ENCODE results near the gene GCK. TPM values are rescaled to one million over a fixed set of nuclear protein-coding genes. Genes with fewer than 3 reads are reported as not detected.

Gene GCK
- total RNA-seq, 1 experiment from 2014 or later: not detected

DNA sequence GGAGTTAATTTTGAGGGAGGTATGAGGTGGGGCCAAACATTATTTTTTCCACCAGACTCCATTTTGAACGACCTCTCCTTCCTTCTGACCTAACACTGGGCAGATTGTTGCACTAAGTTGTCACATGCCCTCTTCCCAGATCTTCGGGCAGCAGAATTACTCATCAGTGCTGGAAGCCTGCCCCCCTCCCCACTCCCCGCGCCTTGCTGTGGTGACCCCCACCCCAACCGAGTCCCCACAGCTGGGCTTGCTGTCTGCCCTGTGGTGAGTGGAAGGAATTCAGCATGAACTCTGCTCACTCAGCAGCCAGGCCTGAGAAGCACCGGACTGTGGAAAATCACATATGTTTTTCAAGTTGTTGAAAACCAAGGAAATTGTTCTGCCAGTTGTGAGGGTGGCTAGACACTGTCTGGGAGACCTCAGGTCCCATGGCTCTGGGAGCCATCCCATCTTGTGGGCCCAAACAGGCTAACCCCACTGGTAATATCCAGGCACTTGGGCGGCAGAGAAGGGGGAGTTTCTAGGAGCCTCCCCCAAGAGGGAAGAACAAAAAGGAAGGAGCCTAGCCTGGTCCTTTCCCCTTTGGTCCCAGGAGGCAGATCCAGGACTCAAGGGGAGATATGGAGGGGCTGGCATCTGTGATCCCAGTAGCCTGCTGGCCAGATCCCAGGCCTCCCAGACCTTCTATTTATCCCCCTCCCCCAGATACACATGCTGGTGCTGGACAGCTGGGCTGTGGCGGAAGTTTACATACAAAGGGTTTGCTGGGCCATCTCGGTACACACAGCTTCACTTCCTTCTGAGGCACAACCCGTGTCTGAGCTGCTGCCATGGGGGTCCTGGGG lies 88.6 kb downstream of the GCK start:
- intact Hi-C loops (cut with micrococcal nuclease; ENCODE audit: unreplicated experiment): no loop called here
- CTCF ChIA-PET: no interaction called here
- no peak for TF ChIP-seq EZH2 (IDR thresholded peaks at IDR 0.05; ENCODE audit: borderline replicate concordance, low read depth, low read length, poor library complexity, severe bottlenecking)
- TF ChIP-seq, protein P1, sequence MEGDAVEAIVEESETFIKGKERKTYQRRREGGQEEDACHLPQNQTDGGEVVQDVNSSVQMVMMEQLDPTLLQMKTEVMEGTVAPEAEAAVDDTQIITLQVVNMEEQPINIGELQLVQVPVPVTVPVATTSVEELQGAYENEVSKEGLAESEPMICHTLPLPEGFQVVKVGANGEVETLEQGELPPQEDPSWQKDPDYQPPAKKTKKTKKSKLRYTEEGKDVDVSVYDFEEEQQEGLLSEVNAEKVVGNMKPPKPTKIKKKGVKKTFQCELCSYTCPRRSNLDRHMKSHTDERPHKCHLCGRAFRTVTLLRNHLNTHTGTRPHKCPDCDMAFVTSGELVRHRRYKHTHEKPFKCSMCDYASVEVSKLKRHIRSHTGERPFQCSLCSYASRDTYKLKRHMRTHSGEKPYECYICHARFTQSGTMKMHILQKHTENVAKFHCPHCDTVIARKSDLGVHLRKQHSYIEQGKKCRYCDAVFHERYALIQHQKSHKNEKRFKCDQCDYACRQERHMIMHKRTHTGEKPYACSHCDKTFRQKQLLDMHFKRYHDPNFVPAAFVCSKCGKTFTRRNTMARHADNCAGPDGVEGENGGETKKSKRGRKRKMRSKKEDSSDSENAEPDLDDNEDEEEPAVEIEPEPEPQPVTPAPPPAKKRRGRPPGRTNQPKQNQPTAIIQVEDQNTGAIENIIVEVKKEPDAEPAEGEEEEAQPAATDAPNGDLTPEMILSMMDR (conservative IDR thresholded peaks at IDR 0.05; ENCODE audit: low read depth, low read length): no peak

DNA sequence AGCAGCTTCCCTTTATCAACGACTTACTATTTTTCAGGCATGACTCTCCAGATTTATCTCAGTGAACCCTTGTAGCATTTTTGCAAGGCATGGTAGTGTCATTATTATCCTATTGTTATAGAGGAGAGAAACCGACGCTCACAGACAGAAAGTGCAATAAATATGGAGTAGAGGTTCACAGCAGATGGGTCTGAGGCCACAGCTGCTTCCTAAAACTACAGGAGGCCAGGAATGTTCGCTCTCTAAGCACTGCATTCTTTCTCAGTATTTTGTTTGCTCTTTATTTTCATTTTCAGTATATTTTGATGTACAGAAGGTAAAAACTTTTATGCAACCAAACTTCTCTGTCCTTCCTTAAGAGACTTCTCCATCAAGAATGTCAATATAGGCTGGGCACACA lies 89.6 kb downstream of the GCK start:
- H3K9me3 ChIP-seq (ENCODE audit: low read depth, low read length, poor library complexity, severe bottlenecking): no peaks in the 10 kb centered on the region
- no peak overlapping the region for H3K4me3 ChIP-seq (ENCODE audit: low read depth, low read length, poor library complexity, severe bottlenecking)
- H3K27ac ChIP-seq (ENCODE audit: low read depth, low read length, poor library complexity, severe bottlenecking): no peak overlapping the region
- TF ChIP-seq, protein P1 (conservative IDR thresholded peaks at IDR 0.05; ENCODE audit: low read depth, low read length): no peak
- TF ChIP-seq EZH2 (IDR thresholded peaks at IDR 0.05; ENCODE audit: borderline replicate concordance, low read depth, low read length, poor library complexity, severe bottlenecking): no peak
- POLR2A ChIA-PET (ENCODE audit: low non-redundant PET): no interaction called here
- H3K27me3 ChIP-seq (replicated peaks; ENCODE audit: insufficient read depth, low read depth, low read length, poor library complexity): no peaks in the 10 kb centered on the region
- peak; percentile 47 for DNase-seq (ENCODE audit: low spot score)
- CTCF ChIA-PET: no interaction called here
- H3K4me1 ChIP-seq (ENCODE audit: insufficient read depth, low read length, poor library complexity, severe bottlenecking): peaks cover 8% of the 10 kb centered on the region
- BruUV-seq (replicated peaks): no TSS peak
- intact Hi-C loops (cut with micrococcal nuclease; ENCODE audit: unreplicated experiment): no loop called here
- no peaks in the 10 kb centered on the region for H3K36me3 ChIP-seq (ENCODE audit: insufficient read depth, low read length, poor library complexity, severe bottlenecking)

More for the DNA sequence above, 88.6 kb downstream of the GCK start:
- no peak for DNase-seq (ENCODE audit: low spot score)
- Histone ChIP-seq H3K4me1 (ENCODE audit: insufficient read depth, low read length, poor library complexity, severe bottlenecking) (peaks cover 16% of the 10 kb centered on the region), H3K27me3 (replicated peaks; ENCODE audit: insufficient read depth, low read depth, low read length, poor library complexity) (no peaks in the 10 kb centered on the region), H3K36me3 (ENCODE audit: insufficient read depth, low read length, poor library complexity, severe bottlenecking) (no peaks in the 10 kb centered on the region), H3K9me3 (ENCODE audit: low read depth, low read length, poor library complexity, severe bottlenecking) (no peaks in the 10 kb centered on the region), H3K27ac (ENCODE audit: low read depth, low read length, poor library complexity, severe bottlenecking) (no peak overlapping the region), H3K4me3 (ENCODE audit: low read depth, low read length, poor library complexity, severe bottlenecking) (no peak overlapping the region)
- POLR2A ChIA-PET (ENCODE audit: low non-redundant PET): no interaction called here
- no TSS peak for BruUV-seq (replicated peaks)

DNA sequence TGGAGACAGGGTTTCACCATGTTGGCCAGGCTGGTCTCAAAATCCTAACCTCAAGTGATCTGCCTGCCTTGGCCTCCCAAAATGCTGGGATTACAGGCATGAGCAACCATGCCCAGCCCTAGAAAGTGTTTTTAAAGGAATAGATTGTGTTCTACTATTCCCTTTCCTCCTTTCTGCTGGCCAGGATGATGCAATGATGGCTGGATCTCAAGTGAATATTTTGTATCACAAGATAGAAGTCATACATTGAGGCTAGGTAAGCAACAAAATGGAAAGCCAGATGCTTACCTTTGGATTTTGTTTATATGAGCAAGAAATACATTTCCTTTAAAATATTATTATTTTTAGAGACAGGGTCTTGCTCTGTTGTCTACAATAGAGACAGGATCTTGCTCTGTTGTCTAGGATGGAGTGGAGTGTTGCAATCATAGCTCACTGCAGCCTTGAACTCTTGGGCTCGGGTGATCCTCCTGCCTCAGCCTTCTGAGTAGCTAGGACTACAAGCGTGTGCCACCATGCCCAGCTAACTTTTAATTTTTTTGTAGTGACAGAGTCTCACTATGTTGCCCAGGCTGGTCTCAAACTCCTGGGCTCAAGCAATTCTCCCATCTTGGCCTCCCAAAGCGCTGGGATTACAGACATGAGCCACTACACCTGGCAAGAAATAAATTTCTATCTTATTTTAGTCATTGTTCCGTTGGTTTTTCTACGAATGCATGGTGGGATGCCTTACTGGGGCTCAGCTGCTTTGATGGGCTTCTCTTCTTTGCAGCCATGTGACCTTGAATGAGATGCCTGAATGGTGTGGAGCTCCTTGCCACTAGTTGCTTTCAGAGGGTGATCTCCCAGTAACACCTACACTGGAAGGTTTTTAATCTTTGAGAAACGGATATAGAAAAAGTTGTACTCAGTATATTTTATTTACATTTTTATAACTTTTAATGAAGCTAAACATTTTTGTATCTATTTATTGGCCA lies 90.9 kb downstream of the GCK start:
- CTCF ChIA-PET: no interaction called here
- no TSS peak for BruUV-seq (replicated peaks)
- TF ChIP-seq EZH2 (IDR thresholded peaks at IDR 0.05; ENCODE audit: borderline replicate concordance, low read depth, low read length, poor library complexity, severe bottlenecking): no peak
- TF ChIP-seq, protein P1 (conservative IDR thresholded peaks at IDR 0.05; ENCODE audit: low read depth, low read length): no peak
- peaks cover 7% of the 10 kb centered on the region for H3K4me1 ChIP-seq (ENCODE audit: insufficient read depth, low read length, poor library complexity, severe bottlenecking)
- no peaks in the 10 kb centered on the region for H3K36me3 ChIP-seq (ENCODE audit: insufficient read depth, low read length, poor library complexity, severe bottlenecking)
- POLR2A ChIA-PET (ENCODE audit: low non-redundant PET): no interaction called here
- no peak for DNase-seq (ENCODE audit: low spot score)
- no peaks in the 10 kb centered on the region for H3K27me3 ChIP-seq (replicated peaks; ENCODE audit: insufficient read depth, low read depth, low read length, poor library complexity)
- no peak overlapping the region for H3K4me3 ChIP-seq (ENCODE audit: low read depth, low read length, poor library complexity, severe bottlenecking)
- H3K27ac ChIP-seq (ENCODE audit: low read depth, low read length, poor library complexity, severe bottlenecking): no peak overlapping the region
- intact Hi-C loops (cut with micrococcal nuclease; ENCODE audit: unreplicated experiment): no loop called here
- H3K9me3 ChIP-seq (ENCODE audit: low read depth, low read length, poor library complexity, severe bottlenecking): no peaks in the 10 kb centered on the region
